Type B pancreatic cell (in vitro differentiated cells): ENCODE results near the gene DDX51. TPM values are rescaled to one million over a fixed set of nuclear protein-coding genes. Genes with fewer than 3 reads are reported as not detected.

Source experiments
- DNase-seq: peaks from one replicate; pipeline ENCODE4 v3.0.0; 2021; ENCODE audit warnings: mixed read lengths; ENCODE audit not compliant: unreplicated experiment; ENCODE audit errors: extremely low spot score
- H3K27ac Mint-ChIP-seq: 2 replicates; pipeline ENCODE4 v1.8.0; 2021; ENCODE audit warnings: mild to moderate bottlenecking, mixed read lengths
- H3K27me3 Mint-ChIP-seq: 2 replicates; pipeline ENCODE4 v1.8.0; 2021; ENCODE audit warnings: mixed read lengths
- H3K36me3 Mint-ChIP-seq: 2 replicates; pipeline ENCODE4 v1.8.0; 2021; ENCODE audit warnings: mixed read lengths
- H3K4me1 Mint-ChIP-seq: one replicate; pipeline ENCODE4 v1.8.0; 2021; ENCODE audit warnings: mixed read lengths; ENCODE audit not compliant: unreplicated experiment
- H3K4me3 Mint-ChIP-seq: 2 replicates; pipeline ENCODE4 v1.8.0; 2021; ENCODE audit warnings: mild to moderate bottlenecking, mixed read lengths
- H3K9me3 Mint-ChIP-seq: 2 replicates; pipeline ENCODE4 v1.8.0; 2021; ENCODE audit warnings: mixed read lengths
- CTCF ChIP-seq: fragments of 200-600 bp; sonication (generic); conservative IDR thresholded peaks from 2 replicates; pipeline ENCODE4 v1.5.0; 2021; ENCODE audit warnings: antibody characterized with exemption, mild to moderate bottlenecking
- total RNA-seq: library from RNA; stranded (reverse); gene quantifications from 2 replicates; pipeline ENCODE4 v1.2.1, GENCODE V29; 2021; ENCODE audit warnings: low replicate concordance

DDX51 gene
- total RNA-seq, 1 donor from 2014 or later: 30.5 TPM

DNA sequence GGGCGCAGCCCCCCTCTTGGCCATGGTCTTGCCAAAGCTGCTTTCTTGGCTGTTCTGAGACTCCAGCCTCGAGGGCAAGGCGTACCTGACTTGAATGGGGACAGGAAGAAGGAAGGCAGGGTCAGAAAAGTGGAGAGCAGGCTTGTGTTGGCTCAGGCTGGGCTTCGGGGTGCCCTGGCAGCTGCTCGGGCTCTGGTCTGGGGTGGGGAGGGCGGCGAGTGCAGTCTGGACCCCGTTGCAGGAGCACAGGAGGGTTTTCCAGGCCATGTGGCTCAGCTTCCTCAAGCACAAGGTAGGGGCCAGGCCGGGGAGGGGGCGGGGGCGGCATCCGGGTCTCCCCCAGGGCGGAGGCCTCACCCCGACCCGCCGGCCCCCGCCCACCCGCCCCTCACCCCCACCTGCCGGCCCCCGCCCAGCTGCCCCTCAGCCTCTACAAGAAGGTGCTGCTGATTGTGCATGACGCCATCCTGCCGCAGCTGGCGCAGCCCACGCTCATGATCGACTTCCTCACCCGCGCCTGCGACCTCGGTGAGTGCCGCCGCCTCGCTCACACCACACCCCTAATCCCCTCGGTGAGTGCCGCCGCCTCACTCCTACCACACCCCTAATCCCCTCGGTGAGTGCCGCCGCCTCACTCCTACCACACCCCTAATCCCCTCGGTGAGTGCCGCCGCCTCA is 4.4 kb upstream of the DDX51 start:
- no peaks in the 10 kb centered on the region for H3K36me3 Mint-ChIP-seq
- peaks cover 6% of the 10 kb centered on the region for H3K4me1 Mint-ChIP-seq
- no peaks in the 10 kb centered on the region for H3K27me3 Mint-ChIP-seq
- no peak overlapping the region for H3K4me3 Mint-ChIP-seq
- no peak for DNase-seq
- H3K9me3 Mint-ChIP-seq: no peaks in the 10 kb centered on the region
- H3K27ac Mint-ChIP-seq: no peak overlapping the region
- no peak for TF ChIP-seq CTCF

DNA sequence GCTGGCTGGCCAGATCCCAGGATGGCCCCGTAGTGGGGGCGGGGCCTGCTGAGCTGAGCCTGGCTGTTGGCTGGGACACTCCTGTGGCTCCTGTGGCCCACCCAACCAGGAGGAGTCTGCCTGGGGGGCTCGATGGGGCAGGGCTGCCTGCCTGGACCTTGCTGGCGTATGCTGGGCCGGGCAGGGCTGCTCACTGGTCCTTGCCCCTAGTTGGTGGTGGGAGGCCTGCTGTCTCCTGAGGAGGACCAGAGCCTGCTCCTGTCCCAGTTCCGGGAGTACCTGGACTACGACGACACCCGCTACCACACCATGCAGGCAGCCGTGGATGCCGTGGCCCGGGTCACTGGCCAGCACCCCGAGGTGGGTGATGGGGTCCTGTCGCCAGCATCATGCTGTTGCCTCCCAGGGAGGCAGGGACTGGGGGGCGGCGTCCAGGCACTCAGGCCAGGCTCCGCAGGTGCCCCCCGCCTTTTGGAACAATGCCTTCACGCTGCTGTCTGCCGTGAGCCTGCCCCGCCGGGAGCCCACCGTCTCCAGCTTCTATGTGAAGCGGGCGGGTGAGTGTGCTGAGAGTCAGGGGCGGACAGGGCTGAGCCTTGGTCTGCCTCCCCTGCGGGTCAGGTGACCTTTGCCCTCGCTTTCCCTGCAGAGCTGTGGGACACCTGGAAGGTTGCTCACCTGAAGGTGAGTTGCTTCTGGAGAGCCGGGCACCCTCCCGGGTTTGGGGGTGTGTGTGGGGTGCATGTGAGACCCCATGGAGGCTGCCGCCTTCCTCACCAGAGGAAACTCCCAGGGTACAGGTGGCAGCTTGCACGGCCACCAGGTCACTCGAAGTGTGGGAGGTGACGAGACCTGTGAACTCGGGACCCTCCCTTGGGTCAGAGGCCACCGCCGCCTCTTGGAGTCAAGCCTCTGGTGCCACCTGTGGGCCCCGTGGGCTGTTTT is 3.6 kb upstream of the DDX51 start:
- TF ChIP-seq CTCF: no peak
- Mint-ChIP-seq H3K27ac (no peak overlapping the region), H3K4me1 (peaks cover 11% of the 10 kb centered on the region), H3K36me3 (peaks cover 3% of the 10 kb centered on the region), H3K27me3 (no peaks in the 10 kb centered on the region), H3K4me3 (no peak overlapping the region), H3K9me3 (no peaks in the 10 kb centered on the region)
- DNase-seq: peak; percentile 69

- no peaks in the 10 kb centered on the region for H3K9me3 Mint-ChIP-seq
- H3K27ac Mint-ChIP-seq: no peak overlapping the region
- peaks cover 3% of the 10 kb centered on the region for H3K36me3 Mint-ChIP-seq
- no peak for TF ChIP-seq CTCF
- peak overlapping the region; percentile 94 for H3K4me3 Mint-ChIP-seq
- peaks cover 11% of the 10 kb centered on the region for H3K4me1 Mint-ChIP-seq
- no peak for DNase-seq
- no peaks in the 10 kb centered on the region for H3K27me3 Mint-ChIP-seq
These were observed 2.8 kb upstream of the DDX51 start for GRCh38 chr12:132146772-132147422.

GRCh38 chr12:132146098-132146497 is 2.0 kb upstream of the DDX51 start:
- DNase-seq: no peak
- no peak for TF ChIP-seq CTCF
- H3K36me3 Mint-ChIP-seq: peaks cover 3% of the 10 kb centered on the region
- no peaks in the 10 kb centered on the region for H3K27me3 Mint-ChIP-seq
- H3K4me3 Mint-ChIP-seq: peak overlapping the region; percentile 94
- H3K4me1 Mint-ChIP-seq: peaks cover 11% of the 10 kb centered on the region
- peak overlapping the region; percentile 77 for H3K27ac Mint-ChIP-seq
- no peaks in the 10 kb centered on the region for H3K9me3 Mint-ChIP-seq

- no peak overlapping the region for H3K27ac Mint-ChIP-seq
- peaks cover 11% of the 10 kb centered on the region for H3K4me1 Mint-ChIP-seq
- peak overlapping the region; percentile 94 for H3K4me3 Mint-ChIP-seq
- no peaks in the 10 kb centered on the region for H3K27me3 Mint-ChIP-seq
- TF ChIP-seq CTCF: no peak
- H3K9me3 Mint-ChIP-seq: no peaks in the 10 kb centered on the region
- DNase-seq: no peak
- peaks cover 3% of the 10 kb centered on the region for H3K36me3 Mint-ChIP-seq
These were observed 1.2 kb upstream of the DDX51 start for GRCh38 chr12:132145334-132145733.
